ENCODE data around the gene KIF20B.

- TF ChIP-seq CTCF (IDR thresholded peaks at IDR 0.05) (no peak), POLR2AphosphoS5 (IDR thresholded peaks at IDR 0.05; ENCODE audit: insufficient read depth in 1 of 2, low read depth in 1 of 2) (no peak), POLR2A (IDR thresholded peaks at IDR 0.05) (no peak)
Observed at GRCh38 chr10:89810908-89811525, 109.6 kb downstream of the KIF20B start.
